Tibial artery (tissue), 4 donors: ENCODE data around the gene LARP1B.

ENCODE experiments used
- DNase-seq, 2 donors: peaks; one replicate each; pipeline ENCODE4 v3.0.0-alpha.2; 2019
- H3K27ac ChIP-seq, 2 donors: fragments of 200-600 bp; sonication (generic) in 1 of 2; 1 replicate in 1 of 2; 2 replicates in 1 of 2; pipeline ENCODE4 v1.5.1; 2018 to 2019; ENCODE audit warnings: mild to moderate bottlenecking in 1 of 2
- H3K27me3 ChIP-seq, 2 donors: fragments of 200-600 bp; sonication (generic) in 1 of 2; one replicate each; pipeline versions ENCODE4 v1.5.1 to v1.6.0; 2016 to 2019
- H3K36me3 ChIP-seq, 3 donors: fragments of 200-600 bp; sonication (generic) in 2 of 3; one replicate each; pipeline ENCODE4 v1.5.1; 2016 to 2019; ENCODE audit warnings: mild to moderate bottlenecking in 2 of 3
- H3K4me1 ChIP-seq, 4 donors: fragments of 200-600 bp; sonication (generic) in 2 of 4; 1 replicate in 3 of 4; 2 replicates in 1 of 4; pipeline ENCODE4 v1.5.1; 2016 to 2019
- H3K4me3 ChIP-seq, 2 donors: fragments of 200-600 bp; sonication (generic) in 1 of 2; 1 replicate in 1 of 2; 2 replicates in 1 of 2; pipeline ENCODE4 v1.5.1; 2018 to 2019; ENCODE audit warnings: mild to moderate bottlenecking in 2 of 2
- H3K9me3 ChIP-seq, 3 donors: fragments of 200-600 bp; sonication (generic) in 1 of 3; one replicate each; pipeline ENCODE4 v1.5.1; 2016 to 2019
- intact Hi-C: fragments of 100-400 bp; cut with DNase I; formaldehyde crosslinking; loops from one replicate; pipeline ENCODE4 v1.15.0; 2023; ENCODE audit warnings: low total_unique reads
- TF ChIP-seq, protein P1 (sequence below), 2 experiments: fragments of 200-600 bp in 1 of 2; fragments of 450-650 bp in 1 of 2; IDR thresholded peaks; one replicate each; pipeline ENCODE4 v1.5.1; 2017 to 2019; ENCODE audit warnings: antibody characterized with exemption in 2 of 2, mild to moderate bottlenecking in 1 of 2, moderate library complexity in 1 of 2

LARP1B gene

DNA sequence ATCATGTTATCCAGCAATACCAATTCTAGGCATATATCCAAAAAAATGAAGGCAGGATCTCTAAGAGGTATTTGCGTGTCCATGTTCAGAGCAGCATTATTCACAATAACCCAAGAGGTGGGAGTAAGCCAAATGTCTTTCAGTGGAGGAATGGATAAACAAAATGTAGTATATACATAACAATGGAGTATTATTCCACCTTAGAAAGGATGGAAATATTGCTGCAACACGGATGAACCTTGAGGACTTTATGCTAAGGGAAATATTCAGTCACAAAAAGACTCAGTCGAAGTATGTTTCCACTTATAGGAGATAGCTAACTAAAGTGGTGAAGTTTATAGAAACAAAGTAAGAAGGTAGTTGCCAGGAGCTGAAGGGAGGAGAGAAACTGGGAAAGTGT is 74.3 kb downstream of the LARP1B start:
- intact Hi-C loops = no loop called here
- TF ChIP-seq, protein P1, sequence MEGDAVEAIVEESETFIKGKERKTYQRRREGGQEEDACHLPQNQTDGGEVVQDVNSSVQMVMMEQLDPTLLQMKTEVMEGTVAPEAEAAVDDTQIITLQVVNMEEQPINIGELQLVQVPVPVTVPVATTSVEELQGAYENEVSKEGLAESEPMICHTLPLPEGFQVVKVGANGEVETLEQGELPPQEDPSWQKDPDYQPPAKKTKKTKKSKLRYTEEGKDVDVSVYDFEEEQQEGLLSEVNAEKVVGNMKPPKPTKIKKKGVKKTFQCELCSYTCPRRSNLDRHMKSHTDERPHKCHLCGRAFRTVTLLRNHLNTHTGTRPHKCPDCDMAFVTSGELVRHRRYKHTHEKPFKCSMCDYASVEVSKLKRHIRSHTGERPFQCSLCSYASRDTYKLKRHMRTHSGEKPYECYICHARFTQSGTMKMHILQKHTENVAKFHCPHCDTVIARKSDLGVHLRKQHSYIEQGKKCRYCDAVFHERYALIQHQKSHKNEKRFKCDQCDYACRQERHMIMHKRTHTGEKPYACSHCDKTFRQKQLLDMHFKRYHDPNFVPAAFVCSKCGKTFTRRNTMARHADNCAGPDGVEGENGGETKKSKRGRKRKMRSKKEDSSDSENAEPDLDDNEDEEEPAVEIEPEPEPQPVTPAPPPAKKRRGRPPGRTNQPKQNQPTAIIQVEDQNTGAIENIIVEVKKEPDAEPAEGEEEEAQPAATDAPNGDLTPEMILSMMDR (IDR thresholded peaks at IDR 0.05) = no peak
- H3K27ac ChIP-seq = no peak overlapping the region
- H3K4me3 ChIP-seq = no peak overlapping the region
- no peaks in the 10 kb centered on the region for H3K9me3 ChIP-seq
- H3K27me3 ChIP-seq = no peaks in the 10 kb centered on the region
- DNase-seq = no peak
- no peaks in the 10 kb centered on the region for H3K4me1 ChIP-seq
- peaks cover 0 to 10% (median 8%) of the 10 kb centered on the region in 3 donors for H3K36me3 ChIP-seq

DNA sequence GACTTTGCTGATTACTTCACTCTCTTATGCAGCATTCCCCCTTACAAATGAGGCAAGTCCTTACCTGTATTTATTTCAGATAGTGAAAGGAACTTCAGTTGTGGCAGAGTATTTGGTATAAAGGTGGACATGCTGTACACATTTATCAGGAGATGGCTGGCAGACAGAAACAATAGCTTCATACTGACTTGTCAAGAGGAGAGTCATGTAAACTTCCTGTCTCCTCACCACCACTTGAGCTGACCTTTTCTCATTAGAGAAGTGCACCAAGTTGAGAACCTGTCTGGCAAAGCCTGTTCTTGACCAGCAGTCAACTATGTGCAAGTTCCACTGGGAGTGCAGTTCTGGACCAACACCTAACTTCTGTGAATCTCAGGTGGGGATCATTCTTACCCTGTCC is 80.8 kb downstream of the LARP1B start:
- no peaks in the 10 kb centered on the region for H3K4me1 ChIP-seq
- H3K27ac ChIP-seq = no peak overlapping the region
- peaks cover 0 to 11% (median 0%) of the 10 kb centered on the region in 3 donors for H3K9me3 ChIP-seq
- H3K4me3 ChIP-seq = no peak overlapping the region
- TF ChIP-seq, protein P1 (IDR thresholded peaks at IDR 0.05) = no peak
- intact Hi-C loops = no loop called here
- peaks cover 5 to 14% (median 8%) of the 10 kb centered on the region in 3 donors for H3K36me3 ChIP-seq
- no peak for DNase-seq
- no peaks in the 10 kb centered on the region for H3K27me3 ChIP-seq

DNA sequence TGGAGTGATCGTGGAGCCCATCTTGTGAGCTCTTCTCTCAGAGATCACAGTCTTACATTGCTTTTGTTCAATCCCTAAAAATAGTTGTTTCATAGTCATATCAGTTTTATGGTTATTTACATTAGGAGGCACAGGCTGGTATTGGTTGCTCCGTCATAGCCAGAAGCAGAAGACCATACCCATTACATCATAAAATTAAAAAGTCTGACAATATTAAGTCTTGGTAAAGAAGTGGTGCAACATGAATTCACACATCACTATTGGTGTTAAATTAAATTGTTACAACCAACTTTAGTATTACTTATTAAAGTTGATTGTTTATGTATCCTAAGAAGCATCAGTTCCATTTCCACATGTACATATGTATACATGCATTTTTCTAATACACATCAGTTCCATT is 84.6 kb downstream of the LARP1B start:
- Histone ChIP-seq H3K4me1 (no peaks in the 10 kb centered on the region), H3K9me3 (peaks cover 0 to 11% (median 0%) of the 10 kb centered on the region in 3 donors), H3K27me3 (no peaks in the 10 kb centered on the region), H3K36me3 (peaks cover 5 to 14% (median 8%) of the 10 kb centered on the region in 3 donors), H3K4me3 (no peak overlapping the region), H3K27ac (no peak overlapping the region)
- intact Hi-C loops = no loop called here
- TF ChIP-seq, protein P1 (IDR thresholded peaks at IDR 0.05) = no peak
- DNase-seq = no peak

DNA sequence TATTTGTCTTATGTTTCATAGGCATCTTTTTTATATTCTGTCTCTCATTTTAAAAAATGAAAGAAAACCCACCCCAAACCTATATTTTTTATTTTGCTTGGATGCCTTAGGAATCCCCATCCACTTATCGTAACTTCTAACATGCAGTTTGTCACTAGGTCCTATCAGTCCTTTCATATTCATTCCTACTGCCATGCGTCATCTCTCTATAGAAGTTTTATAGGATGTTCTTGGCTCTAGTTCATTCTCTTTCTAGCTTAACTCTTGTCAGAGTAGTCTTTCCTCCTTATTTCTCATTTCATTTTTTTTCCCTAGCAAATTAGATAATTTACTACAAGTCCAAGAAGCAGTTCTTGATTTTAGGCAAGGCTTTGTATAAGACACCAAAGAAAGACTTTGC is 92.7 kb downstream of the LARP1B start:
- TF ChIP-seq, protein P1 (IDR thresholded peaks at IDR 0.05) = no peak
- Histone ChIP-seq H3K36me3 (peaks cover 0 to 12% (median 10%) of the 10 kb centered on the region in 3 donors), H3K9me3 (no peaks in the 10 kb centered on the region), H3K4me1 (no peaks in the 10 kb centered on the region), H3K27ac (no peak overlapping the region), H3K4me3 (no peak overlapping the region), H3K27me3 (no peaks in the 10 kb centered on the region)
- DNase-seq = no peak
- intact Hi-C loops = no loop called here

DNA sequence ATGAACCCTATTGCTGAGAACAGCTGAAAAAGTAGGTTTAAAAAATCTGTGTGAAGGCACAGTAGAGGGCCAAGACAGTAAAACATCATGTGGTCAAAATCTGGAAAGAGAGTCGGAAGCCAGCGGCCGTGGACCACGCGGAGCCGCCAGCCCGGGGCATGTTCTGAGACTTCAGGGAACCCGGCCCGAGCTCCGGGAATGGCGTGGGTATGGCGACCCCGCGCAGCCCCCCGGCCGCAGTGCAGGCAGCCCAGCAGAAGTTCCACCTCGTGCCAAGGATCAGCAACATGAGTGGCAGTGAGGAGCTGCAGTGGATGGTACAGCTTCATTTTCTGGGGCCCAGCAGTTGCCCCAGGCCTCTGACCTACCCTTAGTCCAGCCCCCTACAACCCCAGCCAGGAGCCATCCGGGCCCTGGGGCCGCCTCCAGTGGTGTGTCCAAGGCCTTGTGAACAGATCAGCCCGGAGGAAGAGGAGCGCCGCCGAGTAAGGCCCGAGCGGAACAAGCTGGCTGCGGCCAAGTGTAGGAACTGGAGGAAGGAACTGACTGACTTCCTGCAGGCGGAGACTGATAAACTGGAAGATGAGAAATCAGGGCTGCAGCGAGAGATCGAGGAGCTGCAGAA is 94.2 kb downstream of the LARP1B start:
- H3K36me3 ChIP-seq = peaks cover 0 to 12% (median 10%) of the 10 kb centered on the region in 3 donors
- no peak overlapping the region for H3K27ac ChIP-seq
- no peaks in the 10 kb centered on the region for H3K27me3 ChIP-seq
- DNase-seq = no peak
- TF ChIP-seq, protein P1 (IDR thresholded peaks at IDR 0.05) = no peak
- H3K4me3 ChIP-seq = no peak overlapping the region
- intact Hi-C loops = no loop called here
- no peaks in the 10 kb centered on the region for H3K4me1 ChIP-seq
- no peaks in the 10 kb centered on the region for H3K9me3 ChIP-seq
